T follicular helper cell (primary cell): ENCODE results near the gene HSF2BP.
"Not testable (repeated sequence)": the region's sequence is repeated elsewhere in the genome, so short reads cannot be mapped to it uniquely, and the experiment has no call there.

Experiments
- DNase-seq: peaks from one replicate; pipeline ENCODE4 v3.0.0-alpha.2; 2020; ENCODE audit warnings: low read depth

Gene HSF2BP

DNA sequence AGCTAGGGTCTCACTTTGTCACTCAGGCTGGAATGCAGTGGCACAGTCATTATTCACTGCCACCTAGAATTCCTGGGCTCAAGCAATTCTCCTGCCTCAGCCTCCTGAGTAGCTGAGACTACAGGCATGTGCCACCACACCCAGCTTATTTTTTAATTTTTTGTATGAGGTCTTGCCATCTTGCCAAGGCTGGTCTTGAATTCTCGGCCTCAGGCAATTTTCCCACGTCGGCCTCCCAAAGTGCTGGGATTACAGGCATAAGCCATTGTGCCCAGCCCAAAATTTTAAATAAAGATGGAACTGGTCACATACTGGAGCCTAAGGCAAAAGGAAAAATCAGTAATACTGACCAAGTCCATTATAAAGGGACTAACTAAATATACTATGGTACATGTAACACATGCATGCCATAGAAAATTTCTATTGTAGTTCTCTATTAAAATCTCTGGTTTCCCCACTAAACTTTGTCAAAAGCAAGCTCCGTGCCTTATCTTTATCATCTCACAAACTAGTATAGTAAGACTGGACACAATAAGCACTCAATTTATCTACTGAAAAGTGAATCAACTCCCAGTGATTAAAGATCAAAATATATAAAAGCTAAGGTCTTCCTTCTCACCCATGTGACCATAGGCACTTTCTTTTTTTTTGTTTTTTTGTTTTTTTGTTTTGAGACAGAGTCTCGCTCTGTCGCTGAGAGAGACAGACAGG, 61.6 kb downstream of the HSF2BP start:
- DNase-seq: no peak

- no peak for DNase-seq
Measured at GRCh38 chr21:43597052-43597451, 62.2 kb downstream of the HSF2BP start.

GRCh38 chr21:43596616-43597015, 62.7 kb downstream of the HSF2BP start:
- no peak for DNase-seq

DNA sequence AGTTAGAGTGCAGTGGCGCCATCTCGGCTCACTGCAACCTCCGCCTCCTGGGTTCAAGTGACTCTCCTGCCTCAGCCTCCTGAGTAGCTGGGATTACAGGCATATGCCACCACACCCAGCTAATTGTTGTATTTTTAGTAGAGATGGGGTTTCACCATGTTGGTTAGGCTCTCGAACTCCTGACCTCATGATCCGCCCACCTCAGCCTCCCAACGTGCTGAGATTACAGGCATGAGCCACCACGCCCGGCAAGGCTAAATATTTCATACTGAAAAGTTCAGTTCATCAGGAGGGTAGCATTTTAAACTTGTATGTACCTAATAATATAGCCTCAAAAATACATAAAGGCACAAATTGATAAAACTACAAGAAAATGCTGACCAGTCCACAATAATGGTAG, 63.5 kb downstream of the HSF2BP start:
- not testable (repeated sequence) for DNase-seq

GRCh38 chr21:43593078-43593477, 66.2 kb downstream of the HSF2BP start:
- no peak for DNase-seq

DNA sequence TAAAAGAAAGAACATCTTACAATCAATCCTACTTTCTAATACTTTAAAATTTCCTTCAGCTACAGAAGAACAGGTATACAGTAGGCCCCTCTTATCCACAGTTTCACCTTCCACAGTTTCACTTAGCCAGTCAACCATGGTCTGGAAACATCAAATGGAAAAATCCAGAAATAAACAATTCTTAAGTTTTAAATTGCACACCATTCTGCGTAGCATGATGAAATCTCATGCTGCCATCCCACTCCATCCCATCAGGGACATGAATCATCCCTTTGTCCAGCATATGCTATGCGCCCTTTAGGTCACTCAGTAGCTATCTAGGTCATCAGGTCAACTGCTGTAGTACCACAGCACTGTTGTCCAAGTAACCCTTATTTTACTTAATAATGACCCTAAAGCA, 67.7 kb downstream of the HSF2BP start:
- no peak for DNase-seq

DNA sequence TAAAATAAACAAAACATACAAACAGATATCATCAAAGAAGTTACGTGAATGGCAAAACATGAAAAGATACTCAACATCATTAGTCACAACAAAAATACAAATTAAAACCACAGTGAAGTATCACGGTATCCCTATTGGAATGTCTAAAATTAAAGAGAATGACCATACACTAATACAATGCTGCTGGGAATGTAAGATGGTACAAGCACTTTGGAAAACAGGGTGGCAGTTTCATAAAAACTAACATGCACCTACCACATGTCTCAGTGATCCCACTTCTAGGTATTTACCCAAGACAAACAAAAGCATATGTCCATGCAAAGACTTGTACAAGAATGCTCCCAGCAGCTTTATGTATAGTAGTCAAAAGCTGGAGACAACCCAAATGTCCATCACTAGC, 69.1 kb downstream of the HSF2BP start:
- DNase-seq: no peak

DNA sequence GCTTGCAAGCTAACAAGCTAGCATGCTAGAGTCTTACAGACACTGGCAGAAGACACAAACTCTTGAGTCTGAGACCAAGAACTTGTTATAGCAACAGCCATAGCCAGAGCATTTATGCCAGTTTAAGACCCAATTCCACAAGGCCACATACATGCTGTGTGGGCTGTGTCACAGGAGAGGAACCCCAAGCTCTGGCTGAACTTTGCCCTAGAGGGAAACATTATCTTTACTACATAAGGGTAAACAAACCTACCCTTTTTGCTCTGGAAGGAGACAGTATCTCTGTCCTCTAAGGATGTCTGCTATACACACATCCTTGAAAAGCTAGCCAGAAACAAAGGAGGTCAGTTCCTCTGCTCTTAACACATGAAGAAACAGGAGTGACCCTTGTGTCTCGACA, 70.3 kb downstream of the HSF2BP start:
- no peak for DNase-seq

GRCh38 chr21:43585924-43586413, 73.3 kb downstream of the HSF2BP start:
- DNase-seq: no peak

GRCh38 chr21:43585514-43585913, 73.8 kb downstream of the HSF2BP start:
- no peak for DNase-seq

DNA sequence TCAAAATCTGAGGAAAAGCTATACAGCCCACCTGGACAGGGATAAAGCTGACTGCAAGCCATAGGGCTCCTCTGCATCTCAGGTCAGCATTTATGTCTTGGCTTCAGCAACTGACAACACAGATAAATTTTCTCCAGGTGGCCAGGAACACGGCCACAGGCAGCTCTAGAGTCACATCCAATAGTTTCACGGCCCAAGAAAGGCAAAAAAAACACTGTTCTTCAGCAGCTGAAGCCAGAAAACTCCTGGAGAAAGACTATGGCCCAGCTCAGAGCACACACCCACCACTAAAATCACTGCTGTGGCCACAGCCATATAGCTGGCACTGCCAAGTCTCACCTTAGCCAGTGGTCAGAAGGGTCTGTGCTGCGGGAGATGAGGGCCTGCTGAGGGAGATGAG, 77.8 kb downstream of the HSF2BP start:
- DNase-seq: no peak

- DNase-seq: no peak
Measured at GRCh38 chr21:43578677-43579303, 80.5 kb downstream of the HSF2BP start.

DNA sequence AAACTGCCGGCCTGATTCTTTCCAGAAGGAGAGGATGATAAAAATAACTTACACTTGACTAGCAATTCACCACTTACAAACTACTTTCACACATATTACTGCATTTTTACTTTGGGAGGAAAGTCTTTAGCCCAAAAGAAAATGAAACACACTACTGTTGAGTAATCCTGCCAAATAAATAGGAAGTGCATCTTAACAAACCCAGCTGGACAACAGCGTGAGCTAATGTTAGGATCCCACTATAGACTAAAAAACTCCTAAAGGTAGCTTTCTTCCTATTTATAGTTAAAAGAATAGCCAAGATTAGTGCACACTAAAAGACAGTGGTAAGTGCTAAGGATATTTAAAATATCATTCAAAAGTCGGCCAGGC, 83.8 kb downstream of the HSF2BP start:
- no peak for DNase-seq

GRCh38 chr21:43574741-43575472, 84.4 kb downstream of the HSF2BP start:
- DNase-seq: no peak

DNA sequence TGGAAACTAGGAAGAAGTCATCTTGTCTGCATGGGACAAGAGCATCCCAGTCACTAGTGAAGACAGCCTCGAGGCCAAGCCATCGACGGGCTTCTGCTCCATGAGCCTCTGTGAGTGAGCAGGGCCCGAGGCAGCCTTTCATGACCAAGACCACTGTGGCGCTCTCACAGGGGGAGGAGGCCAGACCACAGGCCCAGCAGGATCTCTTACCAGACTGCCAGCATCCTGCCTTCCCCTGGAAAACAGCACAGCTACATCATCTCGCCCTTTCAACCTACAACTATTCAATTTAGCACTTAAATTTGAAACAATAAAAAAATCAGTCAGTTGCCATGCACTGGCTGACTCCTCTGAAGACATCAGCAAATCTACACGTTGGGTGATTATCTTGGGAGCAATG, 85.4 kb downstream of the HSF2BP start:
- DNase-seq: no peak

DNA sequence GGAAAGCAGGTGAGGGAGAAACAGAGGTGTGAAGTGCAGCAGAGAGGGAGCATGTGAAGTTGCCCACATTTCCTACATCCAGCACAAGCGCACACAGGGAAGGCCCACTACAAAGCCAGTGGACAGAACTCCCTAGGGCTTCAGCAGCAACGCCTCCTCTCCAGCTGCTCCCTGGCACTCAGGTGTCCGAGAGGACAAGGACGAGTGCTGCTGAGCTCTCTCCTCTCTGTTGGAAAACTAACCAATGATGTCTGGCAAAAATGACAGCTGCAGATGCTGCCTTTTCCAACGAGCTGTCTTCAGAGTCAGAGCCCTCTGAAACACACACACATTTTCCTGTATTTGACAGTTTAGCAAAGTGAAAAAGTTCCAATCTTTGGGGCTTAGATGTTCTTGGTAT, 86.8 kb downstream of the HSF2BP start:
- DNase-seq: no peak

- DNase-seq: no peak
Measured at GRCh38 chr21:43571976-43572375, 87.3 kb downstream of the HSF2BP start.

DNA sequence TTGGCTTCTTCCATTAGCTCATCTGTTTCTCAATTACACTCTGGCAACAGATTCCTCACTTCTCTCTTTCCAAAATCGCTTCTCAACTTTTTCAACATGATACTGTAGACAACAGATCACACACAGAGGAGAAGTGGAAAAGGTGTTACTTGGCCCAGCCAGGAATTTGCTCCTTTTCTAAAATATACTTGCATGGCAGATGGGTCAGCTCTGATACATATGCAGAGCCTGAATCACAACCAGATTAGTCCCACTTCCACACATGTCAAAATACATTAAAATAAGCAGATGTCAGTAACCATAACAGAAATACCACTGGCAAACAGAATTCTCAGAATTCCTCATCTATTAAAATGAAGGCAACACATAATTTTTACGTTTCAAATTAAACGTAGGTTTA, 89.1 kb downstream of the HSF2BP start:
- not testable (repeated sequence) for DNase-seq

GRCh38 chr21:43562451-43562850, 96.8 kb downstream of the HSF2BP start:
- not testable (repeated sequence) for DNase-seq

- not testable (repeated sequence) for DNase-seq
Measured at GRCh38 chr21:43540561-43540960, 118.7 kb downstream of the HSF2BP start.

- not testable (repeated sequence) for DNase-seq
Measured at GRCh38 chr21:43522495-43523131, 136.7 kb downstream of the HSF2BP start.

GRCh38 chr21:43517701-43518100, 141.6 kb downstream of the HSF2BP start:
- DNase-seq: not testable (repeated sequence)
